IMR-90 (cell line): ENCODE measurements around the gene TEX44. TPM values are rescaled to one million over a fixed set of nuclear protein-coding genes. Genes with fewer than 3 reads are reported as not detected.

ENCODE experiments used
- ATAC-seq: fragments of 200-7000 bp; cut with Tn5 transposase; 2 replicates; pipeline ENCODE4 v1.9.1; 2020; ENCODE audit warnings: low read depth, mild to moderate bottlenecking, moderate library complexity
- BruUV-seq: library from RNA; stranded (reverse); fragments of 400-500 nt; replicated peaks from 2 replicates; lab custom pipeline; 2021; lab: Mats Ljungman, UMichigan
- CTCF ChIA-PET: fragments of 300-600 bp; formaldehyde crosslinking; extraction: SDS; loops from one replicate; lab custom pipeline; 2021; ENCODE audit warnings: antibody characterized with exemption; lab: Yijun Ruan, JAX
- POLR2A ChIA-PET: fragments of 300-600 bp; sonication (Branson Sonifier 250); formaldehyde crosslinking; loops from one replicate; lab custom pipeline; 2022; ENCODE audit warnings: antibody characterized with exemption; ENCODE audit not compliant: unreplicated experiment; lab: Charles Lee
- DNase-seq: peaks from one replicate; pipeline ENCODE4 v3.0.0; 2013
- H2AFZ ChIP-seq: replicated peaks from 2 replicates; pipeline ENCODE3; 2013; ENCODE audit warnings: low read length, mild to moderate bottlenecking; ENCODE audit not compliant: poor library complexity
- H2AK5ac ChIP-seq: 2 replicates; pipeline ENCODE4 v1.6.1; 2013; ENCODE audit warnings: low read depth, low read length, inconsistent platforms
- H2AK9ac ChIP-seq: replicated peaks from 2 replicates; pipeline ENCODE3; 2013; ENCODE audit warnings: mild to moderate bottlenecking, low read depth, low read length, moderate library complexity; ENCODE audit not compliant: poor library complexity
- H2BK120ac ChIP-seq: 2 replicates; pipeline ENCODE4 v1.6.1; 2013; ENCODE audit warnings: low read depth, low read length, inconsistent platforms
- H2BK15ac ChIP-seq: 3 replicates; pipeline ENCODE4 v1.6.1; 2013; ENCODE audit warnings: low read depth, low read length, inconsistent platforms
- H2BK20ac ChIP-seq: 2 replicates; pipeline ENCODE4 v1.6.1; 2013; ENCODE audit warnings: low read depth, mild to moderate bottlenecking, inconsistent platforms, low read length, moderate library complexity
- H2BK5ac ChIP-seq: 2 replicates; pipeline ENCODE4 v1.6.1; 2013; ENCODE audit warnings: mild to moderate bottlenecking, low read depth, low read length, inconsistent platforms; ENCODE audit not compliant: poor library complexity, severe bottlenecking
- H3K14ac ChIP-seq: replicated peaks from 2 replicates; pipeline ENCODE4 v1.6.1; 2013; ENCODE audit warnings: low read depth, low read length, inconsistent platforms
- H3K18ac ChIP-seq: 2 replicates; pipeline ENCODE4 v1.6.1; 2013; ENCODE audit warnings: low read depth, low read length, control low read depth
- H3K23ac ChIP-seq: 2 replicates; pipeline ENCODE4 v1.6.1; 2013; ENCODE audit warnings: low read depth, low read length, inconsistent platforms
- H3K27ac ChIP-seq: 2 replicates; pipeline ENCODE4 v1.5.1; 2013; ENCODE audit warnings: mild to moderate bottlenecking, control low read depth, low read length; ENCODE audit not compliant: insufficient read depth
- H3K27me3 ChIP-seq: 2 replicates; pipeline ENCODE4 v1.6.1; 2013; ENCODE audit warnings: low read length; ENCODE audit not compliant: control insufficient read depth, insufficient read depth
- H3K36me3 ChIP-seq: 2 replicates; pipeline ENCODE4 v1.6.1; 2013; ENCODE audit warnings: low read length, mixed read lengths; ENCODE audit not compliant: control insufficient read depth, insufficient read depth
- H3K4ac ChIP-seq: 2 replicates; pipeline ENCODE4 v1.6.1; 2013; ENCODE audit warnings: low read depth, low read length, inconsistent platforms
- H3K4me1 ChIP-seq: 2 replicates; pipeline ENCODE4 v1.6.1; 2013; ENCODE audit warnings: low read length, mixed read lengths; ENCODE audit not compliant: control insufficient read depth, insufficient read depth
- H3K4me2 ChIP-seq: 2 replicates; pipeline ENCODE4 v1.6.1; 2013; ENCODE audit warnings: low read depth, mild to moderate bottlenecking, control low read depth, low read length, moderate library complexity
- H3K4me3 ChIP-seq: 2 replicates; pipeline ENCODE4 v1.5.1; 2013; ENCODE audit warnings: low read depth, mild to moderate bottlenecking, control low read depth, low read length, moderate library complexity; ENCODE audit not compliant: insufficient read depth
- H3K56ac ChIP-seq: 2 replicates; pipeline ENCODE4 v1.6.1; 2013; ENCODE audit warnings: low read length, inconsistent platforms; ENCODE audit not compliant: insufficient read depth; ENCODE audit errors: extremely low read depth
- H3K79me1 ChIP-seq, 2 experiments: 2 replicates each; pipeline ENCODE4 v1.6.1; 2013; ENCODE audit warnings: low read length in 2 of 2, inconsistent platforms in 1 of 2, low read depth in 1 of 2
- H3K9ac ChIP-seq: 2 replicates; pipeline ENCODE4 v1.6.1; 2013; ENCODE audit warnings: low read depth, low read length, control low read depth
- H3K9me1 ChIP-seq: 2 replicates; pipeline ENCODE4 v1.6.1; 2013; ENCODE audit warnings: low read length, inconsistent platforms; ENCODE audit not compliant: insufficient read depth
- H3K9me3 ChIP-seq: 2 replicates; pipeline ENCODE4 v1.6.1; 2013; ENCODE audit warnings: low read length; ENCODE audit not compliant: control insufficient read depth, insufficient read depth
- H4K20me1 ChIP-seq: 2 replicates; pipeline ENCODE4 v1.6.1; 2013; ENCODE audit warnings: low read length, inconsistent platforms; ENCODE audit not compliant: insufficient read depth
- H4K5ac ChIP-seq: 2 replicates; pipeline ENCODE4 v1.6.1; 2013; ENCODE audit warnings: mild to moderate bottlenecking, low read depth, low read length, control low read depth
- H4K8ac ChIP-seq, 2 experiments: 2 replicates each; pipeline ENCODE4 v1.6.1; 2013; ENCODE audit warnings: low read depth in 2 of 2, low read length in 2 of 2, control low read depth in 1 of 2, inconsistent platforms in 1 of 2
- H4K91ac ChIP-seq: 2 replicates; pipeline ENCODE4 v1.6.1; 2013; ENCODE audit warnings: low read depth, low read length, inconsistent platforms; ENCODE audit not compliant: insufficient read depth
- CTCF ChIP-seq: conservative IDR thresholded peaks from 2 replicates; pipeline ENCODE4 v1.5.1; 2012; ENCODE audit warnings: mild to moderate bottlenecking, low read depth, low read length, improper control_type of control experiment
- ELK1 ChIP-seq: fragments of 150-350 bp; IDR thresholded peaks from 2 replicates; pipeline ENCODE4 v1.6.1; 2016; ENCODE audit warnings: low read depth, mild to moderate bottlenecking, low read length, moderate library complexity, borderline replicate concordance
- MAFK ChIP-seq: IDR thresholded peaks from 2 replicates; pipeline ENCODE4 v1.6.1; 2012; ENCODE audit warnings: low read depth, low read length, improper control_type of control experiment
- WGBS, 2 experiments: methylation state at CpG; one replicate each; pipeline versions ENCODE4 v1.1.5 to v1.1.7; 2013; ENCODE audit warnings: missing lambda C conversion rate in 2 of 2; ENCODE audit not compliant: insufficient read length in 1 of 2; ENCODE audit errors: extremely low coverage in 2 of 2; 5-methylcytosine and 5-hydroxymethylcytosine counted together
- dilution Hi-C: fragments of 300-500 bp; cut with HindIII; formaldehyde crosslinking; loops from one replicate; pipeline ENCODE4 v1.14.3; 2018; ENCODE audit warnings: low sequenced_read_pairs; ENCODE audit not compliant: unreplicated experiment
- in situ Hi-C: fragments of 300-500 bp; cut with MboI; formaldehyde crosslinking; loops from 3 replicates; pipeline ENCODE4 v1.14.3; 2019; ENCODE audit warnings: low sequenced_read_pairs, inconsistent platforms, mixed read lengths
- intact Hi-C: fragments of 100-400 bp; cut with micrococcal nuclease; formaldehyde crosslinking; loops from 2 replicates; pipeline ENCODE4 v1.10.0; 2022
- polyA plus RNA-seq, 3 experiments: library from polyadenylated mRNA; depleted of rRNA; stranded (reverse); fragments of >200 nt; gene quantifications; 2 replicates each; pipeline ENCODE4 v1.2.3, GENCODE V29; 2012; ENCODE audit warnings: low replicate concordance in 1 of 3
- total RNA-seq: library from RNA; depleted of rRNA; stranded (reverse); fragments of >200 nt; gene quantifications from 2 replicates; pipeline ENCODE4 v1.2.3, GENCODE V29; 2012

Gene TEX44
- total and polyA plus RNA-seq, 2 of the 4 experiments (the other 2 are of a cell fraction): not detected

- Histone ChIP-seq H3K18ac (peak overlapping the region; percentile 10; the same call in 1 of the 2 replicates), H3K27ac (peak overlapping the region; percentile 63), H4K20me1 (no peaks in the 10 kb centered on the region), H3K9me3 (no peaks in the 10 kb centered on the region), H4K5ac (peak overlapping the region; percentile 32), H3K9ac (peak overlapping the region; percentile 39; the same call in 1 of the 2 replicates), H2BK15ac (0 out of 3 replicates have a peak overlapping the region, but pooled peaks have one; percentile 21), H3K23ac (no peak overlapping the region; the same call in 1 of the 2 replicates), H3K36me3 (no peaks in the 10 kb centered on the region), H3K4me2 (no peak overlapping the region; the same call in 1 of the 2 replicates), H2BK120ac (peak overlapping the region; percentile 83; the same call in 1 of the 2 replicates), H3K9me1 (peaks cover 8% of the 10 kb centered on the region; the same call in 1 of the 2 replicates), H3K4ac (peak overlapping the region; percentile 94), H4K8ac (peak overlapping the region; percentile 83 to 94), H3K14ac (no peak overlapping the region), H2AK9ac (peak overlapping the region; percentile 97), H3K79me1 (no peaks in the 10 kb centered on the region; a peak in 1 of 4 replicates), H2AFZ (peak overlapping the region; percentile 95), H3K56ac (no peak overlapping the region; the same call in 1 of the 2 replicates), H2BK5ac (no peak overlapping the region), H3K4me1 (peaks cover 24% of the 10 kb centered on the region), H2BK20ac (peak overlapping the region; percentile 28), H3K27me3 (no peaks in the 10 kb centered on the region), H3K4me3 (no peak overlapping the region), H4K91ac (peak overlapping the region; percentile 93), H2AK5ac (peak overlapping the region; percentile 56; the same call in 1 of the 2 replicates)
- POLR2A ChIA-PET: no interaction called here
- 65% methylated on average over 12 of the region's 31 CpGs; no CpG with 5 or more reads in 1 of the 2 experiments for WGBS, 2 experiments
- in situ Hi-C loops: no loop called here
- DNase-seq: no peak
- BruUV-seq: no TSS peak
- ATAC-seq: no peak
- intact Hi-C loops: no loop called here
- TF ChIP-seq CTCF: no peak
- no peak for TF ChIP-seq ELK1
- TF ChIP-seq MAFK: no peak
- dilution Hi-C loops: no loop called here
- CTCF ChIA-PET: no interaction called here
Measured at GRCh38 chr2:231615058-231615671, 22.5 kb downstream of the TEX44 start.
